Hematopoietic multipotent progenitor cell treated with erythropoietin and hydrocortisone succinate and interleukin-3 and kit ligand, for 17 days (in vitro differentiated cells): ENCODE measurements around the gene SLC25A1.
A peak's percentile ranks its signal among the peaks of the same experiment; 100 is the strongest.

Source experiments
- DNase-seq: peaks from one replicate; pipeline ENCODE4 v3.0.0-alpha.2; 2015; ENCODE audit warnings: low spot score

SLC25A1 gene

GRCh38 chr22:19180740-19181410 is 2.3 kb upstream of the SLC25A1 start:
- DNase-seq = no peak

GRCh38 chr22:19180234-19180633 is 1.7 kb upstream of the SLC25A1 start:
- no peak for DNase-seq

- peak; percentile 54 for DNase-seq
Observed at GRCh38 chr22:19179497-19180048, 1.0 kb upstream of the SLC25A1 start.

DNA sequence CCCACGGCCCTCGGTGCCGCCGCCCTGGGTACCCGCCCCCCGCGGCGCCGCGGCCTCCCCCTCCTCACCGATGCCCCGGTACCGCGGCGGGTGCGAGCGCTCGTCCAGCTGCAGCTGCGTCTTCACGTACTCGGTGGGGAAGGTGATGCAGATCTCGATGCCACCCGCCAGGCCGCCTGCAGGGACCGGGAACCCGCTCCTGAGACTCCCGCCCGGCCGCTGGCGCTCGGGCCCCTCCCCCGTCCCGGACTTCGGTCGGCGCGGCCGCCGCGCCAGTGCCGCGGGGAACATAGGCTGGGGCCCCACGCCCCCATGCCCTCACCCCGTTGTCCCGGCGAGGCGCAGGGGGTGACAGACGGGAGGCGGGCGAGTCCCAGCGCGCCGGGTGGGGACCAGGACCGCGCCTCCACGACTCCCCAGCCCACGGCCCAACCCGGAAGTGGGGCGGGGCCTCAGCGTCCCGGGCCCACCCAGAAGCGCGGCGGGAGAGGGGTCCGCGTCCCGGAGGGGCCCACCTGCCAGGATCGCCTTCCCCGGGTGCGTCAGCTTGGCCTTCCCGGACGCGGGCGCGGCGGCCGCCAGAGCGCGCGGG is 375 bp downstream of the SLC25A1 start:
- DNase-seq = no peak

DNA sequence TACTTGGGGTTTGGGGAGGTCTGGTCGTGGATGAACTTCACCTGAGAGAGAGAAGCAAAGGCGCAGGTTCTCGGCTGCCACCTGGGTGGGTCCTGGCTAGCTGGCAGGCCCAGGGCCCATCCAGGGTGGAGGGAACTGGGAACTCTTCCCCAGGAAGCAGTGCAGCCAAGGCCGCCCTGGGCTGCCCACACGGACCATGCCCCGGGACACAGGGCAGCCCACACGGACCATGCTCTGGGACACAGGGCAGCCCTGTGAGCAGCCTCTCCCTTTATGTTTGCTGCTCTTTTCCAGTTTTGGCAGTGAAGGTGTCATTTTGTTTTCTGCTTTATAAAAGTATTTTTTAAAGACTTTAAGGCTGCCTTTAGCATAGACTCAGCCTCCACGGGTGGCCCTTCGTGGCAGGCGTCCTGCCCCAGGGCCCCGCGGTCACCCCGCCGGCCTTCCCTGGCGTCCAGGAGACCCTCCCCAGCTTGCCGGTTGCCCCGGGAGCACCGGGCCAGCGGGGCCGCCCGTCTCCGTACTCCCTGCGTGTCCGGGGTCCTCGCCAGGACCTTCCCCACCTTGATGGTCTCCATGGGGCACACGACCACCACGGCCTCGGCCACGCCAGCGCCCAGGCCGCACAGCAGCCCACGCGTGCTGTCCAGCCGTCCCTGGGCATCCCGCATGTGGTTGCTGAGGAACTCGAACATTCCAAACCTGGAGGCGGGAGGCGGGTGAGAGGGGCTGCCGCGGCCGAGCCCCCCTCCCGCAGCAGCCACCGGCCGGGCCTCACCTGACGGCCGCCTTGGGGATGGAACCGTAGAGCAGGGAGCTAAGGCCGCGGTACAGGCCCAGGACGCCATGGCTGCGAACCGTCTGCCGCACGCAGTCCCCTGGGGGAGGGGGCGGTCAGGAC is 1.1 kb downstream of the SLC25A1 start:
- no peak for DNase-seq

- no peak for DNase-seq
Observed at GRCh38 chr22:19176732-19177131, 1.8 kb downstream of the SLC25A1 start.

GRCh38 chr22:19176175-19176643 is 2.3 kb downstream of the SLC25A1 start:
- DNase-seq = no peak

DNA sequence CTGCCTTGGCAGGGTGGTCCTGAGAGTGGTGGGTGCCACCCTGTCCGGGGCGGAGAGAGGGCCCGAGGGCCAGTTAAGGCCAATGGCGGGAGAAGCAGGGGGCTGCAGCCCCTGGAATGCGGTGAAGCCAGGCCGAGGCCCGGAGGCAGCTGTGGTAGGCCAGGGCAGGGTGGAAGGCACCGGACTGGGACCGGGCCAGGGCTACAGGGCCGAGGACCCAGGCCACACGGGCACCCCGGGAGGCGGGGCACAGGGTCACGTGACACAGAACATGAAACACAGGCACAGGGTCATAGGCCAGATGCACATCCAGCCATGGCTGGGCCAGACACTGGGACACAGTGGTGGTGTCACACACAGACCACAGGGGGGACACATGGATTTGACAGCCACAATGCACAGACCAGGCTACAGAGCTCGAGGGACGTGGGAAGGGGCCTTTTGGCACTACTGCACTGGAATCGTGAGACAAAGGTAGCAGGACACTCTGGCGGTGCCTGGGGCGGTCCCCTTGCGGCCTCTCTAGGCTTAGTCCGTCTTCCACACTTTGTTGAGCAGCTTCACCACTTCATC is 2.8 kb downstream of the SLC25A1 start:
- no peak for DNase-seq

- DNase-seq = no peak
Observed at GRCh38 chr22:19175026-19175601, 3.4 kb downstream of the SLC25A1 start.

DNA sequence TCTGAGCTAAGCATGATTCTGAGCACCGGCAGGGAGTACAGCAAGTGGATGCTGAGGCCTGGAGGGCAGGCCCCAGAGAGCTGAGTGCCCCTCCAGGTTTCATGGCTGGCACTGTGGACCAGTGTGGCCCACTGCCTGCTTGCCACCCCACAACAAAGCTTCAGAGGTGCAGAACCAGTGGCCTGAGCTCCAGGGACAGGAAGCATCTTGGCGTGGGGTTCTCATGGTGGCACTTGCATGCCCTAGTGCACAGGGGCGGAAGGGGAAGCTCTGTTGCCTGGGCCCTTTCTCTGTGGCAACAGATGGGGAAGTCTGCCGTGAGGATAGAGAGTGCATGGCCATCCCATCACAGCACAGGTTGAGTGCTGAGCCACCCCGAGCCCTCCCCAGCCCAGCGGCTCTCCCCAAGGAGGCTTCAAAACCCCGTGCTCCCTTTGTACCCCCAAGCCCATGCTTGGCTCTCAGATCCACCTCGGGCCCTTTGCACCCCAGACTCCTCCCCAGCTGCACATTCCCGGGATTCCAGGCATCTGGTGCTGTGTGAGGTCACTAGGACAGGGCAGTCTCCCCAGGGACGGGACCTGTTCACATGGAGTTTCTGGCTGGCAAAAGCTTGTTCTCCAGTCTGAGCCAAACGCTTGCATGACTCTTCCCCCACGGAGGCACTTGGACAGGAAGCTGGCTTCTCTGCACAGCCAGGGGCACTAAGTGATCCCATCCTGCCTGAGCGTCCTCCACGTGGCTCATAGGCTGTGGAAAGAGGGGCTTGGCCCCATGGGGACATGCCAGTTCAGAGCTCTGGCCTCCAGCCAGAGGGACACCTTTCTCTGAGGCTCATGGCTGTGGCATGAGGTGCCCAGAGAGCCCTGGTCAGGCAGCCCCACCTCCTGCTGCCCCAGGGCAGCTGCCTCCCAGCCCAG is 4.2 kb downstream of the SLC25A1 start:
- DNase-seq = no peak

DNA sequence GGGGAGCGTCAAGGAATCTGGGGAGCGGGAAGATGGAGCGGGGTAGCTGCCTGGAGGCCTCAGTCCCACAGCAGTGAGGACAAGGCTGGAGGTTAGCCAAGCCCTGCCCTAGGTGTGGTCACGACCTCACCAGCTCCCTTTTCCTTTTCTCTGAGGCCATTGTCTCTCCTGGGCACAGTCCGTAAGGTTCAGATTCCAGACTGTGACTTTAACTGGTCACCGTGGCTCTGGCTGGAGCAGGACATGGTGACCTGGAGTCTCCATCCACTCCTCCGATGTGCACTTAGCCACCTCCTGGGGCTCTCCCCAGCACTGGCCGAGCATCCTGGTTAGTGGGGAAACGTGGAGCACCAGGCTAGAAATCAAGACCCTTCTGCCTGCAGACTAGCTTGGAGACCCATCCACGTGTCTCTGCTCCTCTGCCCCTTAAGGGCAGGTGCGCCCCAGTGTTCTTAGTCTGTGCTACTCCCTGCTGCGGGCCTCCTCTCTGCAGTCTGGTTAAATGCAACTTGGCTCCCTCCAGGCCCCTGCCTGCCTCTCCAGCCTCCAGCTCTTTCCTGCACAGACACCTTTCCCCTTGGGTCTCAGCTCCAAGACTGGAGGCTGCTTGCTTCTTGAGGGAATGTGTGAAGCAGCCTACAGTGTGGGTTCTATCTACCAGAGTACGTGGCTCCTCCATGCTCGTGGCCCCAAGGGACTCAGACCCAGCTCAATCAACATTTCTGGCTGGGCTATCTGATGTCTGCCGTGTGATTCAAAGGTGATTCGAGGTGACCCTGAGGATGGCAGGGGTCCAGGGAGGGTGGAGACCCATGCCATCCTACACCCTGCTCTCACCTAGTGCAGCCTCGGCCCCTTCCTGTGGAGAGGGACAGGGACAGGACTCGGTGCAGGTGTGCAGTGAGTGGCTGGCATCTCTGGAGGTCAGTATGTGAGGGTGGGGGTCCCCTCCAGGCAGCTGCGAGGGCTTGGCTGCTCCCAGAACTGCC is 5.2 kb downstream of the SLC25A1 start:
- no peak for DNase-seq

DNA sequence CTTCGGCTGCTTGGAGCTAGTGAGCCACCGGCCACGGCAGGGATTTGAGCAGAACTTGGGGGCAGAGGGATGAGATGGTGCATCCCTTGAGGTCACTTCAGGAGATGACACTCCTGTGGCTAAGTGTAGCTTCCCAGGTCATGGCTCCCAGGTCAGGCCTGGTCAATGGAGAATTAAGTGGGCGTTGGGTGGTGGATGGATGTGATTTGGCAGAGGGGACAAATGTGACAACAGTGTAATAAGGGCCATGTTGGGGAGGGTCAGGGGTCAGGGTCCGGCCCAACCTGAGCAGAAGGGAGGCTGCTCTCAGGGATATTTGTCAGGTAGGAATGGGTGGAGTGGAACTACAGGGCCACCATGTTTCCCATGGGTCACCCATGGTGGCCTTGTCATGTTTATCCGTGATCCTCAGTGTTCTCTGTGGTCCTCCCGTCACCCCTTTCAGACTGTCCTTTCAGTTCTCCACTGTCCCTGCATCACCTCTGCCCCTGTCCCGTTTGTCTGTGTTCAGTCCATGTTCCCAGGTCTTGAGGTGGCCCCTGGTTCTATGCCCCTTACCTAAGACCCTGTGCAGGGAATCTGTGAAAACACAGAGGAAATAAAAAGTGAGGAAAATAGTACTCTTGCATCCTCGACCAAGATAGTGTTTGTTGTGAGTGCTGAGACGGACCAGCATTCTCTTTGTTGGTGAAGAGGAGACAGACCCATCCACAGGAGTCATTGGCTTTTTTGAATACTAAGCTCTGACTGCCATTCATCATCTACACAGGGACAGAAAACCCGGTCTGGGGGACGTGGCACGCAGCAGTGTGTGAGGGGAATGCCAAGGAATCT is 6.1 kb downstream of the SLC25A1 start:
- no peak for DNase-seq

DNA sequence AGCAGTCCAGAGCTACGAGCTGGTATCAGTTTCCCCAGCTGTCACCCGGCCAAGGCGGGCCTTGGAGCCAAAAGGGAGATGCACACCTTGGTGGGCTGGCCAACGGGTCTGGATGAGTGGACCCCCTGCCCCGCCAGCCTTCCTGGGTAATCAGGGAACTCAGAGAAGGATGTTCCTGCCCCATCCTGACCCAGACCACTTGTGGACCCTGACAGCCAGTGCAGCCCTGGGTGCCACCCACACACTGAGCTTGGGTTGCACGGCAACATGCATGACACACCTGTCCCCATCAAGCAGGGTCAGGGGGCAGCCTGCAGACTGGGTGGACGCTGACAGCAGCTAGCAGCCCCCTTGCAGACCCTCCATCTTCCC is 8.6 kb downstream of the SLC25A1 start:
- DNase-seq = no peak

DNA sequence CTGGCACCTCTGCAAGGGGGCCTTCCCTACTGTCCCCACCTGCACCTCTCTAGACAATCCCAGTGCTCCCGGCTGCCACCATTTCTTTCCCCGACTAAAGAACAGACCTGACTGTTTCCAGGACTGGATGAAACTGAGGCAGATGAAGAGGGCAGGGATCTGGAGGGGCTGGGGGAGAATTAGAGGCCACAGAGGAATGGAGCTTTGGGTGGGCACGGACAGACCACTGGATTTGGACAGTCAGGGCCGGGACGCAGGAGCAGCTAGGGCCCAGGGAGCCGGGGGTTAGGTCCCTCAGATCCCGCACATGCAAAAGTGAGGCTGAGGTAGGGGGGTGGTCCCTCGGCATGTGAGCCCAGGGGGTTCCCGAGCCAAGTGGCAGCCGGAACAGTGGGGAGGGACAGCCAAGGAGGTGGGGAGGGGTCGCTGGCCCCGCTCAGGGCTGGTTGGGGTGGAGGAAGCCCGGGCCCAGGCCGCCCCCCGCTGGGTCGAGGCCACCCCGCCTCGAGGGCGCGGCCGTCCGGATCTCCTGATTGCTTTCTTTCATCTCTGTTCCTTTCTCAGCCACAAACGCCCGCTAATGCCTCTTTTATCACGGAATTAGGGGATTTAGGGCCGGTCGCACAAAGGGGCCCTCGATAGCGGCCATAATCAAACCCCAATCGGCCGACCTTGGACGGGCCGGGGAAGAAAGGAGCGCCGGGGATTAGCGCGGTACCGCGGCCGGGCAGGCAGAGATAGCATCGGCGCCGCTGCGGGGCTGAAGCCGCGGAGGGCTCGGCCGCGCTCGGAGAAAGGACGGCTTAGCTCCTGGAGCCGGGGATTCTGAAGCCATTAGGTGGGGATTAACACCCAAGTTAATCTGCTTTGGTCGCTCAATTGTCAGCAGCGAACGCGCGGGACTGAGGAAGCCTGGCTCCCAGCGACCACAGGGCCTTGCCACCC is 9.3 kb downstream of the SLC25A1 start:
- no peak for DNase-seq

DNA sequence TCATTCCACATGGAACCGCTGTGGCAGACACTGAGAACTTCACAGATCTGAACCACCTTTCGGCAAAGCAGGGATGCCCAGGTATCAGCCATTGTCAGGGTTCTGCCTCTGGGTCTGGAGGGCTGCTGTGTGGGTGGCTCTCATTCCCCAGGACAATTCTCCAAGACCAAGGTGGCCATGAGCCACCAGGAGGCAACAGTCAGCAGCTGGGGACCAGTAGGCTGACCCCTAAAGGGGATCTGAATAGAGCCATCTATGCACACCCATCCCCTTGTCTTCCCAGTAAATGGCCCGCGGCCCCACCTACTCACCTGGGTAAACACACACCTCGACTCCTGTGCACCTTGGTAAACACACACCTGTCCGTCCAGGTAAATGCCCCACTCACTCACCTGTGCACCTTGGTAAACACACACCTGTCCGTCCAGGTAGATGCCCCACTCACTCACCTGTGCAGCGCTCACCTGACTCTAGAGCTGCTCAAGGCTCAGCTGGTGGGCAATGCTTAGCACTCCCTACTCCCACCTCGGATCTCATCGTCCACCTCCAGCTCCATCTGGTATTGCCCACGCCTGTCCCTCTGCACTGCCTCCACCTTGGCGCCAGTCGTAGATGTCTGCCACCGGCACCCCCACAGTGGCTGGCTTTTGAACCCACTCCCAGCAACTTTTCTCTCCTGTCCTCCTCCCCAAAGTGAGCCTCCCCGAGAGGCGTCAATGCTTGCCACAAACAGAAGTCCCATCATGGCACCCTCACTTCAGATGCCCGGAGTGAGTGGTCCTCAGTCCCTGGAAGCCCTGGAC is 10.2 kb downstream of the SLC25A1 start:
- no peak for DNase-seq

DNA sequence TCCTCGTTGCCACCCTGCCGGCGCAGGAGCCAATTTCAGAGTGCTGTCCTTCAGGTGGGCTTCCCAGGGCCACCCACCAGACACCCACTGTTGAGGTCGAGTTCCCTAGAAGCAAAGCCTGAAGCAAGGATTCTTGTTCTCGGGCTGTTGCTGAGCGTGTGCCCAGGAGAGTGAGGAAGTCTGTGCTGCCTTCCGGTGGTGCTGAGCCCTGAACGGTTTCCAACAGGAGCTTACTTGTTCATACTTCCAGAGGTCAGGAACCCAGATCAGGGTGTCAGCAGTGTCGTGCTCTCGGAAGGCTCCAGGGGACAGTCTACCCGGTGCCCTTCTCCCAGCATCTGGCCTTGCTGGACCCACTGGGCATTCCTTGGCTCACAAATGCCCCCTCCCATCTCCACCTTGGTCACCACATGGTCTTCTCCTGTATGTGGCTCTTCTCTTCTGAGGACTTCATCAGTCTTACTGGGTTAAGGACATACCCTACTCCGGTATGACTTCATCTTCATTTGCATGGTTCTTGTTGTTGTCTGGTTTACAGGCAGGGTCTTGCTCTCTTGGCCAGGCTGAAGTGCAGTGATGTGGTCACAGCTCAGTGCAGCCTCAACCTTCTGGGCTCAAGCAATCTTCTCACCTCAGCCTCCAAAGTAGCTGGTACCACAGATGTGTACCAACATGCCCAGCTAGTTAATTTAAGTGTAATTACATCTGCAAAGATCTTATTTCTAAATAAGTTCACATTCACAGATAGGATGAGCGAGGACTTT is 11.2 kb downstream of the SLC25A1 start:
- no peak for DNase-seq
